Trophoblast cell (in vitro differentiated cells and primary cell): ENCODE measurements around the gene ANKHD1.

Experiments used
- DNase-seq, 2 donors: peaks; one replicate each; pipeline ENCODE4 v3.0.0-alpha.2; 2016
- H2AFZ ChIP-seq: 2 replicates; pipeline ENCODE4 v1.6.1; 2013; ENCODE audit warnings: low read length, moderate library complexity, mild to moderate bottlenecking; ENCODE audit not compliant: insufficient read depth, poor library complexity
- H2AK5ac ChIP-seq: 2 replicates; pipeline ENCODE4 v1.6.1; 2013; ENCODE audit warnings: mild to moderate bottlenecking, low read length
- H2BK120ac ChIP-seq: 2 replicates; pipeline ENCODE4 v1.6.1; 2013; ENCODE audit warnings: low read length, mild to moderate bottlenecking, moderate library complexity; ENCODE audit not compliant: insufficient read depth, poor library complexity
- H2BK12ac ChIP-seq: 2 replicates; pipeline ENCODE4 v1.6.1; 2013; ENCODE audit warnings: mild to moderate bottlenecking, low read length, moderate library complexity
- H2BK5ac ChIP-seq: 2 replicates; pipeline ENCODE4 v1.6.1; 2013; ENCODE audit warnings: low read length, low read depth, moderate library complexity, mild to moderate bottlenecking; ENCODE audit not compliant: poor library complexity
- H3K14ac ChIP-seq: 2 replicates; pipeline ENCODE4 v1.6.1; 2013; ENCODE audit warnings: mild to moderate bottlenecking, low read length
- H3K18ac ChIP-seq: 2 replicates; pipeline ENCODE4 v1.6.1; 2013; ENCODE audit warnings: mild to moderate bottlenecking, low read length
- H3K23ac ChIP-seq: 2 replicates; pipeline ENCODE4 v1.6.1; 2013; ENCODE audit warnings: low read length
- H3K27ac ChIP-seq: 2 replicates; pipeline ENCODE4 v1.5.1; 2013; ENCODE audit warnings: low read depth, mild to moderate bottlenecking, inconsistent platforms, low read length, moderate library complexity
- H3K27me3 ChIP-seq: 2 replicates; pipeline ENCODE4 v1.6.1; 2013; ENCODE audit warnings: inconsistent platforms, mild to moderate bottlenecking, low read length, moderate library complexity; ENCODE audit not compliant: insufficient read depth
- H3K36me3 ChIP-seq, 2 experiments: 1 replicate in 1 of 2; 2 replicates in 1 of 2; pipeline ENCODE4 v1.6.1; 2013; ENCODE audit warnings: low read length in 2 of 2, mild to moderate bottlenecking in 2 of 2, moderate library complexity in 1 of 2; ENCODE audit not compliant: insufficient read depth in 2 of 2, control insufficient read depth in 1 of 2
- H3K4ac ChIP-seq: 2 replicates; pipeline ENCODE4 v1.6.1; 2013; ENCODE audit warnings: low read depth, mild to moderate bottlenecking, low read length, moderate library complexity
- H3K4me1 ChIP-seq, 2 experiments: 1 replicate in 1 of 2; 2 replicates in 1 of 2; pipeline ENCODE4 v1.6.1; 2013; ENCODE audit warnings: low read length in 2 of 2, mild to moderate bottlenecking in 2 of 2, moderate library complexity in 1 of 2; ENCODE audit not compliant: insufficient read depth in 2 of 2, control insufficient read depth in 1 of 2
- H3K4me2 ChIP-seq: 2 replicates; pipeline ENCODE4 v1.6.1; 2013; ENCODE audit warnings: inconsistent platforms, mild to moderate bottlenecking, low read length, moderate library complexity
- H3K4me3 ChIP-seq: 2 replicates; pipeline ENCODE4 v1.5.1; 2013; ENCODE audit warnings: mild to moderate bottlenecking, low read depth, low read length, inconsistent platforms
- H3K79me1 ChIP-seq: one replicate; pipeline ENCODE4 v1.6.1; 2013; ENCODE audit warnings: low read length
- H3K79me2 ChIP-seq: 2 replicates; pipeline ENCODE4 v1.6.1; 2013; ENCODE audit warnings: low read length, mild to moderate bottlenecking; ENCODE audit not compliant: control insufficient read depth, insufficient read depth, poor library complexity
- H3K9ac ChIP-seq: 2 replicates; pipeline ENCODE4 v1.6.1; 2013; ENCODE audit warnings: mild to moderate bottlenecking, low read length
- H3K9me3 ChIP-seq: 2 replicates; pipeline ENCODE4 v1.6.1; 2013; ENCODE audit warnings: low read depth, mild to moderate bottlenecking, control low read depth, inconsistent platforms, low read length; ENCODE audit not compliant: insufficient read depth
- H4K12ac ChIP-seq: 2 replicates; pipeline ENCODE4 v1.6.1; 2013; ENCODE audit warnings: low read depth, mild to moderate bottlenecking, low read length, moderate library complexity
- H4K8ac ChIP-seq: 2 replicates; pipeline ENCODE4 v1.6.1; 2013; ENCODE audit warnings: low read depth, mild to moderate bottlenecking, low read length, moderate library complexity
- H4K91ac ChIP-seq: one replicate; pipeline ENCODE4 v1.6.1; 2013; ENCODE audit warnings: low read depth, mild to moderate bottlenecking, low read length, moderate library complexity
- WGBS: extraction: QIAGEN DNeasy Blood & Tissue Kit; methylation state at CpG from one replicate; pipeline ENCODE4 v1.1.7; 2013; ENCODE audit warnings: missing lambda C conversion rate; ENCODE audit not compliant: insufficient read length, insufficient coverage; ENCODE audit errors: extremely low coverage; 5-methylcytosine and 5-hydroxymethylcytosine counted together

Gene ANKHD1

DNA sequence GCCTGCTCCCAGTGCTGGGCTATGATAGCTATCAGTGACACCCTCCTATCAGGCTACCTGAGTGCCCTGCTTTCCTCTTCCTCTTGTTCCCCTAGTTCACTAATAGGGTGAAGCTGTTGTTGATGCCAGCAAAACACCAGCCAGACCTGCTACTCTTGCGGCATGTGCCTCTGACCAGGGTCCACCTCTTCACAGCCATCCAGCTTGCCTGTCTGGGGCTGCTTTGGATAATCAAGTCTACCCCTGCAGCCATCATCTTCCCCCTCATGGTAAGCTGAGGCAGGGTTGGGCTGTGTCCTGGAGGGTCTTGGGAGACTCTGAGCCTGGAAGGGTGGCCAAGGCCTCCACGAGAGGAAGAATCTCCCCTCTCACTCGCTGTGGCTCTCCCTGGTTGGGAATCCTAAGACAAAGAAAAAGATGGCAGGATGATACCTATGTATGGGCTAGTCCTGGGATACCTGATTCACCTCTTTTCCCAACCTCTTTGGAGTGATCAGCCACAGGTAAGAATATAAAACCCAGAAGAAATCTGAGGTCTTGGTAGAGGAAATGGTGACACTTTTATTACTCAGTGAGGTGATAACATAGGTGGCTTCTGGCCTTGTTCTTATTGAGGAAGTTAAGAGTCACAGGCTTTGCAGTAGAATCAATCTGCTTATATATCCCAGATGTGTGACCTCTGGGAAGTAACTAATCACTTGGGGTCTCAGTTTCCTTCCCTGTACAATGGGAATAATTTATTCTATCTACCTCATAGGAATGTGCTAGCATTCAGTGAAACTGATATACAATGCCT lies 30.1 kb upstream of the ANKHD1 start:
- no peak overlapping the region for H2BK12ac ChIP-seq
- no peak overlapping the region for H2BK5ac ChIP-seq
- no peak overlapping the region for H3K27ac ChIP-seq
- no peaks in the 10 kb centered on the region for H3K79me2 ChIP-seq
- no peaks in the 10 kb centered on the region for H3K79me1 ChIP-seq
- no peak overlapping the region for H3K23ac ChIP-seq
- no peak overlapping the region for H4K91ac ChIP-seq
- H2AK5ac ChIP-seq = no peak overlapping the region
- no peak overlapping the region for H4K12ac ChIP-seq
- no peak overlapping the region for H2AFZ ChIP-seq
- H3K4me3 ChIP-seq = no peak overlapping the region
- no peak for DNase-seq
- H3K36me3 ChIP-seq = no peaks in the 10 kb centered on the region
- no peak overlapping the region for H2BK120ac ChIP-seq
- no peak overlapping the region for H3K14ac ChIP-seq
- no peak overlapping the region for H3K4ac ChIP-seq
- WGBS = no CpG with 5 or more reads among the region's 3 CpGs
- H3K18ac ChIP-seq = no peak overlapping the region
- no peaks in the 10 kb centered on the region for H3K9me3 ChIP-seq
- peaks cover 0 to 2% of the 10 kb centered on the region in 2 experiments for H3K4me1 ChIP-seq
- no peak overlapping the region for H4K8ac ChIP-seq
- H3K4me2 ChIP-seq = no peak overlapping the region
- no peaks in the 10 kb centered on the region for H3K27me3 ChIP-seq
- H3K9ac ChIP-seq = no peak overlapping the region

GRCh38 chr5:140372971-140373487 lies 28.6 kb upstream of the ANKHD1 start:
- no peak overlapping the region for H4K91ac ChIP-seq
- H2BK5ac ChIP-seq = no peak overlapping the region
- H3K79me1 ChIP-seq = no peaks in the 10 kb centered on the region
- peak; percentile 46 to 79 for DNase-seq
- no peak overlapping the region for H2AFZ ChIP-seq
- H4K12ac ChIP-seq = no peak overlapping the region
- no peak overlapping the region for H3K14ac ChIP-seq
- no peak overlapping the region for H3K4ac ChIP-seq
- no peak overlapping the region for H2BK12ac ChIP-seq
- H3K4me1 ChIP-seq = peaks cover 0 to 2% of the 10 kb centered on the region in 2 experiments
- H3K9me3 ChIP-seq = no peaks in the 10 kb centered on the region
- no peaks in the 10 kb centered on the region for H3K27me3 ChIP-seq
- peak overlapping the region; percentile 54 for H4K8ac ChIP-seq
- WGBS = no CpG with 5 or more reads among the region's 2 CpGs
- no peak overlapping the region for H3K23ac ChIP-seq
- H3K27ac ChIP-seq = no peak overlapping the region
- H3K79me2 ChIP-seq = no peaks in the 10 kb centered on the region
- no peak overlapping the region for H2BK120ac ChIP-seq
- no peak overlapping the region for H3K9ac ChIP-seq
- H3K18ac ChIP-seq = no peak overlapping the region
- H2AK5ac ChIP-seq = no peak overlapping the region
- H3K36me3 ChIP-seq = no peaks in the 10 kb centered on the region
- no peak overlapping the region for H3K4me2 ChIP-seq
- no peak overlapping the region for H3K4me3 ChIP-seq

DNA sequence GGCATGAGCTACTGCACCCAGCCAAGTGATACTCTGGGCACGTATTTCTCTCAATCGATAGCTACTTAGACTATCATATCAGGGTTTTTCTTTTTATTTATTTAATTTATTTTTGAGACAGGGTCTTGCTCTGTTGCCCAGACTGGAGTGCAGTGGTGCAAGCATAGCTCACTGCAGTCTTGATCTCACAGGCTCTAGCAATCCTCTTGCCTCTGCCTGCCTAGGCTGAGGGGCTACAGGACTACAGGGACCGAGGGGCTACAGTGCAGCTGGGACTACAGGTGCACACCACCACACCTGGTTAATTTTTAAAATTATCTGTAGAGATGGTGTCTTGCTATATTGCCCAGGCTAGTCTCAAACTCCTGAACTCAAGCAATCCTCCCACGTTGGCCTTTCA lies 20.3 kb upstream of the ANKHD1 start:
- H2AK5ac ChIP-seq = peak overlapping the region; percentile 14
- WGBS = no CpG with 5 or more reads among the region's 4 CpGs

DNA sequence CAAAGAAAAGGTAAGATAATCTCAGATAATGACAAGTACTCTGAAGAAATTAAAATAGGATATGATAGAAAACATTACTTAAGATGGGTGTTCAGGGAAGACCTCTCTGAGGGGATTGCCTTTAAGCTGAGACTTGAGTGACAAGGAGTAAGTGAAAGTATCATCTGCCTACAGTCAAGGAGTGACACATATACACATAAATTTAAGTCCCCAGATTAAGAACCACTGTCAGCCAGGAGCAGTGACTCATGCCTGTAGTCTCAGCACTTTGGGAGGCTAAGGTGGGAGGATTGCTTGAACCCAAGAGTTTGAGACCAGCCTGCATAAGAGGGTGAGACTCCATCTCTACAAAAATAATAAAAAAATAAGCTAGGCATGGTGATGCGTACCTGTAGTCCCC lies 19.7 kb upstream of the ANKHD1 start:
- no peaks in the 10 kb centered on the region for H3K9me3 ChIP-seq
- no peaks in the 10 kb centered on the region for H3K4me1 ChIP-seq
- H3K4ac ChIP-seq = no peak overlapping the region
- H3K18ac ChIP-seq = no peak overlapping the region
- no peaks in the 10 kb centered on the region for H3K79me2 ChIP-seq
- H2AK5ac ChIP-seq = no peak overlapping the region
- H2BK5ac ChIP-seq = no peak overlapping the region
- no peaks in the 10 kb centered on the region for H3K27me3 ChIP-seq
- H3K79me1 ChIP-seq = no peaks in the 10 kb centered on the region
- H3K36me3 ChIP-seq = no peaks in the 10 kb centered on the region
- no peak overlapping the region for H3K23ac ChIP-seq
- H2AFZ ChIP-seq = no peak overlapping the region
- H4K12ac ChIP-seq = no peak overlapping the region
- H2BK120ac ChIP-seq = no peak overlapping the region
- H4K8ac ChIP-seq = no peak overlapping the region
- H2BK12ac ChIP-seq = no peak overlapping the region
- H3K4me2 ChIP-seq = no peak overlapping the region
- no peak for DNase-seq
- no peak overlapping the region for H3K14ac ChIP-seq
- no peak overlapping the region for H4K91ac ChIP-seq
- H3K27ac ChIP-seq = no peak overlapping the region
- no peak overlapping the region for H3K4me3 ChIP-seq
- no peak overlapping the region for H3K9ac ChIP-seq
- no CpG with 5 or more reads among the region's 1 CpG for WGBS

More for the DNA sequence above, 20.3 kb upstream of the ANKHD1 start:
- no peak overlapping the region for H3K14ac ChIP-seq
- no peak overlapping the region for H4K8ac ChIP-seq
- H2BK5ac ChIP-seq = no peak overlapping the region
- no peak overlapping the region for H2BK120ac ChIP-seq
- no peaks in the 10 kb centered on the region for H3K9me3 ChIP-seq
- no peak overlapping the region for H3K27ac ChIP-seq
- no peak overlapping the region for H4K91ac ChIP-seq
- no peak overlapping the region for H4K12ac ChIP-seq
- H2AFZ ChIP-seq = no peak overlapping the region
- no peak overlapping the region for H3K4ac ChIP-seq
- no peak for DNase-seq
- H3K4me3 ChIP-seq = no peak overlapping the region
- H3K9ac ChIP-seq = no peak overlapping the region
- H2BK12ac ChIP-seq = no peak overlapping the region
- no peak overlapping the region for H3K4me2 ChIP-seq
- no peaks in the 10 kb centered on the region for H3K79me1 ChIP-seq
- no peaks in the 10 kb centered on the region for H3K27me3 ChIP-seq
- H3K4me1 ChIP-seq = no peaks in the 10 kb centered on the region
- no peak overlapping the region for H3K23ac ChIP-seq
- H3K18ac ChIP-seq = no peak overlapping the region
- no peaks in the 10 kb centered on the region for H3K79me2 ChIP-seq
- no peaks in the 10 kb centered on the region for H3K36me3 ChIP-seq
